RWPE2 (cell line): ENCODE measurements around the gene PDE4D.

Experiments used
- ATAC-seq: fragments of 200-7000 bp; cut with Tn5 transposase; 3 replicates; pipeline ENCODE4 v1.9.1; 2021; ENCODE audit warnings: low read depth
- DNase-seq: peaks from one replicate; pipeline ENCODE4 v3.0.0-alpha.2; 2020; ENCODE audit warnings: low spot score
- H3K27ac ChIP-seq: fragments of 450-650 bp; 2 replicates; pipeline ENCODE4 v1.5.1; 2017; ENCODE audit warnings: mild to moderate bottlenecking; ENCODE audit not compliant: poor library complexity, severe bottlenecking
- H3K27me3 ChIP-seq: fragments of 250-450 bp; sonication (Bioruptor Pico); 2 replicates; pipeline ENCODE4 v1.5.1; 2021; ENCODE audit warnings: mild to moderate bottlenecking, moderate library complexity; ENCODE audit not compliant: insufficient read depth, poor library complexity, severe bottlenecking
- H3K36me3 ChIP-seq: fragments of 250-450 bp; sonication (Bioruptor Pico); 2 replicates; pipeline ENCODE4 v1.5.1; 2020; ENCODE audit warnings: low read depth, mild to moderate bottlenecking, moderate library complexity
- H3K4me1 ChIP-seq: fragments of 250-450 bp; sonication (Bioruptor Pico); 2 replicates; pipeline ENCODE4 v1.5.1; 2021; ENCODE audit warnings: mild to moderate bottlenecking, moderate library complexity; ENCODE audit not compliant: insufficient read depth, poor library complexity, severe bottlenecking
- H3K4me3 ChIP-seq: fragments of 250-450 bp; sonication (Bioruptor Pico); 2 replicates; pipeline ENCODE4 v1.5.1; 2021; ENCODE audit warnings: mild to moderate bottlenecking, moderate library complexity; ENCODE audit not compliant: severe bottlenecking
- H3K9me3 ChIP-seq: fragments of 250-450 bp; sonication (Bioruptor Pico); 2 replicates; pipeline ENCODE4 v1.5.1; 2021; ENCODE audit warnings: mild to moderate bottlenecking, moderate library complexity; ENCODE audit not compliant: severe bottlenecking
- CTCF ChIP-seq: fragments of 450-650 bp; IDR thresholded peaks from one replicate; pipeline ENCODE4 v1.5.1; 2017; ENCODE audit warnings: mild to moderate bottlenecking, moderate library complexity; ENCODE audit not compliant: poor library complexity, severe bottlenecking

PDE4D gene

GRCh38 chr5:59777028-59777427, 116.5 kb downstream of the PDE4D start:
- DNase-seq, result no peak
- TF ChIP-seq CTCF, result no peak

DNA sequence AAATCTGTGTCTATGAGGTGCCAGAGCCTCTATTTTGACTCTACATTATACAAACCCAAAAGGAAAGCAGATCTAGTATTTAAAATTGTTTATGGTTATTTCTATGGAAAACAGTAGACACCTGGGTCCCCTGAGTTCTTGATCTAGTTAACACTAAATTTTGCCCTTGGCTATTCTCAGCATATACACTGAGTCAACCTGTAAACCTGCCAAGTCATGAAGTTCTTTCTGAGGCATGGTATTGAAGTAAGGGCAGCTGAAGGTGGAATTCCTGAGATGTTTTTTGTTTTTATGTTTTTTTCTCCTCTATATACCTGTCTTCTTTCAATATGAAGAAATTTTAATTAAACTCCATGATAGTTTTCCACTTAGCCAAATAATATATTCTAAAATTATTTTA, 120.2 kb downstream of the PDE4D start:
- Histone ChIP-seq H3K9me3 (no peaks in the 10 kb centered on the region), H3K27ac (peak overlapping the region; percentile 70), H3K4me3 (no peak overlapping the region), H3K36me3 (no peaks in the 10 kb centered on the region), H3K27me3 (no peaks in the 10 kb centered on the region), H3K4me1 (peaks cover 38% of the 10 kb centered on the region)
- ATAC-seq (peak; percentile 84), DNase-seq (no peak)
- no peak for TF ChIP-seq CTCF

More at GRCh38 chr5:59777028-59777427, 116.5 kb downstream of the PDE4D start:
- peaks cover 21% of the 10 kb centered on the region for H3K4me1 ChIP-seq
- H3K9me3 ChIP-seq, result no peaks in the 10 kb centered on the region
- no peaks in the 10 kb centered on the region for H3K27me3 ChIP-seq
- no peaks in the 10 kb centered on the region for H3K36me3 ChIP-seq
- no peak overlapping the region for H3K27ac ChIP-seq
- no peak overlapping the region for H3K4me3 ChIP-seq
- no peak for ATAC-seq

DNA sequence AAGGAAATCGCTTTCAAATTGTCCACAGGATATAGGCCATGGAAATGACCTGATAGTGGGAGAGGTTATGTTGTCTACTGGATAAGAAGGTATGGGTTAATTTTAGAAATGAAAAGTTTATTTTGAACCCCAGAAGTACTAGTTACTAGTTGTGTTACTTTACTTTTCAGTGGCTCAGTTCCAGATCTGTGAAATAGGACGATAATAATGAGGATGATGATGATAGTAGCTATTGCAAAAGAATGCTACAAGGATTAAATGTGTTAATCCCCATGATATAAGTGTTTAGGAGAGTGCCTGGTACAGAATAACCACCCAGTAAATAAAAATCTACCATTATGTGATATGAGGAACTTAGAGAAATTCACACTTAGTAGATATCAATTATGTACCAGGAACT, 120.8 kb downstream of the PDE4D start:
- Histone ChIP-seq H3K27ac (peak overlapping the region; percentile 70), H3K4me3 (no peak overlapping the region), H3K27me3 (no peaks in the 10 kb centered on the region), H3K4me1 (peaks cover 38% of the 10 kb centered on the region), H3K36me3 (no peaks in the 10 kb centered on the region), H3K9me3 (no peaks in the 10 kb centered on the region)
- no peak for TF ChIP-seq CTCF
- DNase-seq (no peak), ATAC-seq (no peak)

GRCh38 chr5:59772206-59772605, 121.3 kb downstream of the PDE4D start:
- Histone ChIP-seq H3K27me3 (no peaks in the 10 kb centered on the region), H3K27ac (peak overlapping the region; percentile 70), H3K36me3 (no peaks in the 10 kb centered on the region), H3K9me3 (no peaks in the 10 kb centered on the region), H3K4me1 (peaks cover 38% of the 10 kb centered on the region), H3K4me3 (no peak overlapping the region)
- DNase-seq, result no peak
- TF ChIP-seq CTCF, result no peak
- ATAC-seq, result no peak

DNA sequence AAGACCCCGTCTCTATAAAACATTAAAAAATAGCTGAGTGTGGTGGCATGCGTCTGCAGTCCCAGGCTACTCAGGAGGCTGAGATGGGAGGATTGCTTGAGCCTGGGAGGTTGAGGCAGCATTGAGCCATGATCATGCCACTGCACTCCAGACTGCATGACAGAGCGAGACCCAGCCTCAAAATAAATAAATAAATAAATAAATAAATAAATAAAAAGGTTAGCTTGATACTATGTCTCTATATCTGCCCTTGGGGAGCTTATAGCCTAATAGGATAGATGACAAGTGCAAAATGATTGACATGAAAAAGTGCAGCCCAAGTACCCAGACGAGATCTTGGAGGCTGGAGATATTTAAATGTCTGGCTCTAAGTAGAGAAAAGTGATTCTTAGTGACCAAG, 122.6 kb downstream of the PDE4D start:
- Histone ChIP-seq H3K27ac (peak overlapping the region; percentile 94), H3K9me3 (no peaks in the 10 kb centered on the region), H3K27me3 (no peaks in the 10 kb centered on the region), H3K4me1 (peaks cover 50% of the 10 kb centered on the region), H3K4me3 (no peak overlapping the region), H3K36me3 (no peaks in the 10 kb centered on the region)
- TF ChIP-seq CTCF, result no peak
- no peak for DNase-seq
- ATAC-seq, result no peak
